ENCODE data around the gene PACRG. TPM values are rescaled to one million over a fixed set of nuclear protein-coding genes. Genes with fewer than 3 reads are reported as not detected.

The PACRG gene
- total and polyA plus RNA-seq, 2 of the 13 experiments (the other 11 are each of a cell fraction or from before 2014, with no cell fraction given), result 0.13 TPM; not detected in 1

DNA sequence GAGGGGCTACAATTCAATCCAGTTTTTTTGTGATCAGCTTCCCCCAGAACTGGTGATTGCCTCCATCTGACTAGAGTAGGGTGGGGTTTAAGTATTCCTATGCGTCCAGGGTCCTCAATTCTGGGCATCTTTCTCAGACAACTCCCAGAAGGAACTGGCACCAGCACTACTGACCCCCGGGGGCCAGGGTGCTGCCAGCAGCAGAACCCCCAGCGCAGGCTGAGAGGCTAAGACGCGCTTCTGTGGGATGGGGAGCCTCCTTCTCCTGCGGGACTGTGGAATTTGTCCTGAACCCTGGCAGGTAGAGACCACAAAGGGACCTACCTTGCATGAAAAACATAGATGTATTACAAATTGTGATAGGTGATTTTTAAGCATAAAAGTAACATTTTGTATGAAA is 124.4 kb downstream of the PACRG start:
- no peak for ATAC-seq
- H3K27me3 ChIP-seq (ENCODE audit: control insufficient read depth in 1 of 2, insufficient read depth in 2 of 2, low read length in 2 of 2), result no peaks in the 10 kb centered on the region

More for the DNA sequence above, 124.4 kb downstream of the PACRG start:
- H3K4me1 ChIP-seq (ENCODE audit: insufficient read depth, low read length), result no peaks in the 10 kb centered on the region
- intact Hi-C loops (cut with micrococcal nuclease; ENCODE audit: unreplicated experiment) (no loop called here), in situ Hi-C loops (cut with HindIII; ENCODE audit: extremely low pct_ligation_motif_present, low pct_unique_long_range_greater_than_20kb) (no loop called here)
- POLR2A ChIA-PET, result no interaction called here
- no peak overlapping the region for H2AFZ ChIP-seq (ENCODE audit: low read length)
- H3K9me3 ChIP-seq (ENCODE audit: low read length), result no peaks in the 10 kb centered on the region
- TF ChIP-seq ZNF468 (CRISPR knock-in tag; IDR thresholded peaks at IDR 0.05) (no peak), ZNF549 (CRISPR knock-in tag; IDR thresholded peaks at IDR 0.05) (no peak), ZNF607 (CRISPR knock-in tag; IDR thresholded peaks at IDR 0.05; ENCODE audit: borderline replicate concordance) (no peak), ZNF331 (CRISPR knock-in tag; IDR thresholded peaks at IDR 0.05) (no peak), REXO4 (CRISPR knock-in tag; IDR thresholded peaks at IDR 0.05; ENCODE audit: borderline replicate concordance) (no peak), HOXA7 (CRISPR knock-in tag; IDR thresholded peaks at IDR 0.05) (no peak), DR1 (CRISPR knock-in tag; IDR thresholded peaks at IDR 0.05) (no peak), MLLT10 (CRISPR knock-in tag; IDR thresholded peaks at IDR 0.05) (no peak), ZNF761 (CRISPR knock-in tag; conservative IDR thresholded peaks at IDR 0.05) (no peak), MXD3 (CRISPR knock-in tag; IDR thresholded peaks at IDR 0.05) (no peak), ZMAT3 (CRISPR knock-in tag; conservative IDR thresholded peaks at IDR 0.05) (no peak), CEBPB (IDR thresholded peaks at IDR 0.05; ENCODE audit: borderline replicate concordance, low read depth, low read length) (no peak)
- TF ChIP-seq, protein P1, sequence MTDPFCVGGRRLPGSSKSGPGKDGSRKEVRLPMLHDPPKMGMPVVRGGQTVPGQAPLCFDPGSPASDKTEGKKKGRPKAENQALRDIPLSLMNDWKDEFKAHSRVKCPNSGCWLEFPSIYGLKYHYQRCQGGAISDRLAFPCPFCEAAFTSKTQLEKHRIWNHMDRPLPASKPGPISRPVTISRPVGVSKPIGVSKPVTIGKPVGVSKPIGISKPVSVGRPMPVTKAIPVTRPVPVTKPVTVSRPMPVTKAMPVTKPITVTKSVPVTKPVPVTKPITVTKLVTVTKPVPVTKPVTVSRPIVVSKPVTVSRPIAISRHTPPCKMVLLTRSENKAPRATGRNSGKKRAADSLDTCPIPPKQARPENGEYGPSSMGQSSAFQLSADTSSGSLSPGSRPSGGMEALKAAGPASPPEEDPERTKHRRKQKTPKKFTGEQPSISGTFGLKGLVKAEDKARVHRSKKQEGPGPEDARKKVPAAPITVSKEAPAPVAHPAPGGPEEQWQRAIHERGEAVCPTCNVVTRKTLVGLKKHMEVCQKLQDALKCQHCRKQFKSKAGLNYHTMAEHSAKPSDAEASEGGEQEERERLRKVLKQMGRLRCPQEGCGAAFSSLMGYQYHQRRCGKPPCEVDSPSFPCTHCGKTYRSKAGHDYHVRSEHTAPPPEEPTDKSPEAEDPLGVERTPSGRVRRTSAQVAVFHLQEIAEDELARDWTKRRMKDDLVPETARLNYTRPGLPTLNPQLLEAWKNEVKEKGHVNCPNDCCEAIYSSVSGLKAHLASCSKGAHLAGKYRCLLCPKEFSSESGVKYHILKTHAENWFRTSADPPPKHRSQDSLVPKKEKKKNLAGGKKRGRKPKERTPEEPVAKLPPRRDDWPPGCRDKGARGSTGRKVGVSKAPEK (CRISPR knock-in tag; IDR thresholded peaks at IDR 0.05; ENCODE audit: borderline replicate concordance), result no peak
- 48% methylated on average over 4 of the region's 6 CpGs for WGBS (ENCODE audit: low lambda C conversion rate)
- no peak overlapping the region for H3K4me3 ChIP-seq (replicated peaks in 1 of 3; ENCODE audit: insufficient read depth in 1 of 3, low read depth in 2 of 3, low read length in 3 of 3)
- no TSS peak for BruUV-seq (replicated peaks)
- FAIRE-seq (no peak), DNase-seq (ENCODE audit: low spot score) (no peak)
- no peaks in the 10 kb centered on the region for H4K20me1 ChIP-seq (ENCODE audit: insufficient read depth, low read length)
- H3K79me2 ChIP-seq (ENCODE audit: insufficient read depth, low read length), result no peaks in the 10 kb centered on the region
- no peak overlapping the region for H3K9ac ChIP-seq (ENCODE audit: insufficient read depth, low read depth, low read length)
- H3K4me2 ChIP-seq (ENCODE audit: low read depth, low read length), result no peak overlapping the region
- no peak overlapping the region for H3K27ac ChIP-seq (ENCODE audit: extremely low read length, insufficient read depth, low read length)
- CTCF ChIA-PET (ENCODE audit: low intra/inter-chr PET ratio, low total read pairs), result no interaction called here
- H3K36me3 ChIP-seq (replicated peaks in 1 of 2; ENCODE audit: control insufficient read depth in 1 of 2, insufficient read depth in 2 of 2, low read length in 2 of 2), result no peaks in the 10 kb centered on the region
